Esophagus squamous epithelium (tissue), 4 donors: ENCODE measurements around the gene EMB.
"Not testable (repeated sequence)": the region's sequence is repeated elsewhere in the genome, so short reads cannot be mapped to it uniquely, and the experiment has no call there.

Source experiments
- POLR2A ChIP-seq, 4 donors: fragments of 450-650 bp; IDR thresholded peaks; one replicate each; pipeline ENCODE4 v1.6.1; 2017; ENCODE audit warnings: antibody characterized with exemption in 4 of 4, mild to moderate bottlenecking in 4 of 4, moderate library complexity in 3 of 4
- TF ChIP-seq, protein P1 (sequence below), 6 experiments: fragments of 450-650 bp in 4 of 6; fragments of 200-600 bp in 2 of 6; sonication (generic) in 2 of 6; IDR thresholded peaks; one replicate each; pipeline ENCODE4 v1.5.1; 2016 to 2019; ENCODE audit warnings: antibody characterized with exemption in 6 of 6, mild to moderate bottlenecking in 4 of 6, moderate library complexity in 4 of 6

DNA sequence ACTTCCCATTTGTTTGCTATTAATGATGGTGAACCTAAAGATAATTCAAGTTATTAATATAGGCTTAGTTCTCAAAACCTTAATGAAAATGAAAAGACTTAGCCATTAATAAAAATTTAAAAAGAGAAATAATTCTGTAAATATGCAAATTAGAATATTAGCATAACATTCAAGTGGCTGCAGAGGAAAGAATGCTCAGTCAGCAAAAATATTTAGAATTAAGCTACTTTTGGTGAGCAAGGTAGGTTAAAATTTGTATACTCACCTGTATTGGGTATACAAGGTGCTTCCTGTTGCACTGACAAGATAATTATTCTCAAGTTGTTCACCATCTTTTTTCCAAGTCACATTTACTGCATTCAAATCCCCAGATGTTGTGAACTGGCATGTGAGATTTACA is 30.2 kb downstream of the EMB start:
- TF ChIP-seq, protein P1, sequence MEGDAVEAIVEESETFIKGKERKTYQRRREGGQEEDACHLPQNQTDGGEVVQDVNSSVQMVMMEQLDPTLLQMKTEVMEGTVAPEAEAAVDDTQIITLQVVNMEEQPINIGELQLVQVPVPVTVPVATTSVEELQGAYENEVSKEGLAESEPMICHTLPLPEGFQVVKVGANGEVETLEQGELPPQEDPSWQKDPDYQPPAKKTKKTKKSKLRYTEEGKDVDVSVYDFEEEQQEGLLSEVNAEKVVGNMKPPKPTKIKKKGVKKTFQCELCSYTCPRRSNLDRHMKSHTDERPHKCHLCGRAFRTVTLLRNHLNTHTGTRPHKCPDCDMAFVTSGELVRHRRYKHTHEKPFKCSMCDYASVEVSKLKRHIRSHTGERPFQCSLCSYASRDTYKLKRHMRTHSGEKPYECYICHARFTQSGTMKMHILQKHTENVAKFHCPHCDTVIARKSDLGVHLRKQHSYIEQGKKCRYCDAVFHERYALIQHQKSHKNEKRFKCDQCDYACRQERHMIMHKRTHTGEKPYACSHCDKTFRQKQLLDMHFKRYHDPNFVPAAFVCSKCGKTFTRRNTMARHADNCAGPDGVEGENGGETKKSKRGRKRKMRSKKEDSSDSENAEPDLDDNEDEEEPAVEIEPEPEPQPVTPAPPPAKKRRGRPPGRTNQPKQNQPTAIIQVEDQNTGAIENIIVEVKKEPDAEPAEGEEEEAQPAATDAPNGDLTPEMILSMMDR (IDR thresholded peaks at IDR 0.05): not testable (repeated sequence)
- TF ChIP-seq POLR2A (IDR thresholded peaks at IDR 0.05): not testable (repeated sequence)
